Right renal cortex interstitium (tissue), 3 donors: Measurements from ENCODE around the gene NDUFA13. TPM values are rescaled to one million over a fixed set of nuclear protein-coding genes. Genes with fewer than 3 reads are reported as not detected.

Experiments
- DNase-seq, 3 donors: peaks; one replicate each; pipeline ENCODE4 v3.0.0-alpha.2; 2013; ENCODE audit warnings: low read depth in 3 of 3, low spot score in 2 of 3
- polyA plus RNA-seq, 3 donors: library from polyadenylated mRNA; unstranded; fragments of 120-200 nt; gene quantifications; one replicate each; pipeline ENCODE4 v1.2.1, GENCODE V29; 2013; ENCODE audit not compliant: insufficient read length in 3 of 3

The NDUFA13 gene
- polyA plus RNA-seq, 3 donors: 262 to 308 (median 285) TPM

DNA sequence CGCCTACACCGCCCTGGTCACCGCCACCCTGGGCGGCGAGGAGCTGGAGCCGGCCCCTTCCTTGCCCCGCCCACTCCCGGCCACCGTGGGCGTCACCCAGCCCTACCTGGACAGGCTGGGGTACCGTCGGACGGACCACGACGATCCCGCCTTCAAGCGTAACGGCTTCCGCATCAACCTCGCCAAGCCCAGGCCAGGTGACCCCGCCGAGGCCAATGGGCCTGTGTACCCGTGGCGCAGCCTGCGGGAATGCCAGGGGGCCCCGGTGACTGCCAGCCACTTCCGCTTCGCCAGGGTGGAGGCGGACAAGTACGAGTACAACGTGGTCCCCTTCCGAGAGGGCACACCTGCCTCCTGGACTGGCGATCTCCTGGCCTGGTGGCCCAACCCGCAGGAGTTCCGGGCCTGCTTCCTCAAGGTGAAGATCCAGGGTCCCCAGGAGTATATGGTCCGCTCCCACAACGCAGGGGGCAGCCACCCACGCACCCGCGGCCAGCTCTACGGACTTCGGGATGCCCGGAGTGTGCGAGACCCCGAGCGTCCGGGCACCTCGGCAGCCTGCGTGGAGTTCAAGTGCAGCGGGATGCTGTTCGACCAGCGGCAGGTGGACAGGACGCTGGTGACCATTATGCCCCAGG lies 29.0 kb downstream of the NDUFA13 start:
- DNase-seq: no peak

DNA sequence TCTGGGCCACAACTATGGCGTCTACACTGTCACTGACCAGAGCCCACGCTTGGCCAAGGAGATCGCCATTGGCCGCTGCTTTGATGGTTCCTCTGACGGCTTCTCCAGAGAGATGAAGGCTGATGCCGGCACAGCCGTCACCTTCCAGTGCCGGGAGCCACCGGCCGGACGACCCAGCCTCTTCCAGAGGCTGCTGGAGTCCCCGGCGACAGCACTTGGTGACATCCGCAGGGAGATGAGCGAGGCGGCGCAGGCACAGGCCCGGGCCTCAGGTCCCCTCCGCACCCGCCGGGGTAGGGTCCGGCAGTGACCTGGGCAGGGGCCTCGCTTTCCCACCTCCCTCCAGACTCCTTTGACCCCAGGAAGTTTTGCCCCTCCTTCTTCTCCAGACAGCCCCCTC lies 29.7 kb downstream of the NDUFA13 start:
- no peak for DNase-seq

DNA sequence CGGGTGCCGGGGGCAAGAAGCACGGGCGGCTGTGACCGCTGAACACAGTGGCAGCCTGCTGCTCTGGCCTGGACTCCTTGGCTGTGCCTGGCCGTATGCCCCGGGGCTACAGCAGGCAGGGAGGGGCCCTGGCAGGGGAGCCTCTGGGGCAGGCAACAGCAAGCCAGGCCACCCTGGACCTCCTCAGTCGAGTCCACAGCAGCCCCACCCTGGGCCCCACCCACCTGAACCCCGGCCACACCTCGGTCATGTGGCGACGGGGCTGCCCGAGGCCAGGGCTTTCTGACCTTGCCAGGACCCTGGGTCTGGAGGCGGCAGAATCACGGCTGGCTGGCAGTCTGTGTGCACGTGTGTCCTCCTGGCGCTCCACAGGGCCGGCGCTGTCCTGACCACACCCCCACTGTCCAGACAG lies 30.7 kb downstream of the NDUFA13 start:
- DNase-seq: no peak

DNA sequence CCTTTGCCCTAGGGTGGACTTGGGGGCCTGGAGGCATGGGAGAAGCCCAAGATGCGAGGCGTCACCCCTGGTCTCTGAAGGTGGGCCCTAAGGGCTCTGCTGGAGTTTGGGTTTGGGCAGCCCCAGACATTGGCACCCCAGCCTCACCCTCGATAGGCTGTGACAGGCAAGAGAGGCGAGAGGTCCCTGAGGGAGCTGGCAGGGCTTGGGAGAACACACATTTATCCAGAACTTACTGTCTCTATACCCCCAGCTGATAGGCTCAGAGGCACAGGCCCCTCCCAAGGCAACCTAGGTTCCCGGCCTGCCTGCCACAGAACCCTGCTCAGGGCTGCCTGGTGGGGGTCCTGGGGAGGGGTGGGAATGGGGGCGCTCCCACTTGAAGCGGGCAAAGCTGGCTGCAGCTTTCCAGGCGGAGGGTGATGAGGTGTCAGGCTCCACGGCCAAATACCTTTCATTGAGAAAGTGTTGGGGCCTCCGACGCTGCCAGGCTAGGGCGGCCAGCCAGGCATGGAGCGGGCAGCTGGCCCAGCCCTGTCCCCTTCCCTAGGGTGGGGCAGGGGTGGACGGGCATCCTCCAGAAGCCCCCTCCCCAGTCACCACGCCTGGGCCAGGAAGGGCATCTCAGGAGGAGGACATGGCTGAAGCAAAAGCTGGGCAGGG lies 31.8 kb downstream of the NDUFA13 start:
- no peak for DNase-seq

DNA sequence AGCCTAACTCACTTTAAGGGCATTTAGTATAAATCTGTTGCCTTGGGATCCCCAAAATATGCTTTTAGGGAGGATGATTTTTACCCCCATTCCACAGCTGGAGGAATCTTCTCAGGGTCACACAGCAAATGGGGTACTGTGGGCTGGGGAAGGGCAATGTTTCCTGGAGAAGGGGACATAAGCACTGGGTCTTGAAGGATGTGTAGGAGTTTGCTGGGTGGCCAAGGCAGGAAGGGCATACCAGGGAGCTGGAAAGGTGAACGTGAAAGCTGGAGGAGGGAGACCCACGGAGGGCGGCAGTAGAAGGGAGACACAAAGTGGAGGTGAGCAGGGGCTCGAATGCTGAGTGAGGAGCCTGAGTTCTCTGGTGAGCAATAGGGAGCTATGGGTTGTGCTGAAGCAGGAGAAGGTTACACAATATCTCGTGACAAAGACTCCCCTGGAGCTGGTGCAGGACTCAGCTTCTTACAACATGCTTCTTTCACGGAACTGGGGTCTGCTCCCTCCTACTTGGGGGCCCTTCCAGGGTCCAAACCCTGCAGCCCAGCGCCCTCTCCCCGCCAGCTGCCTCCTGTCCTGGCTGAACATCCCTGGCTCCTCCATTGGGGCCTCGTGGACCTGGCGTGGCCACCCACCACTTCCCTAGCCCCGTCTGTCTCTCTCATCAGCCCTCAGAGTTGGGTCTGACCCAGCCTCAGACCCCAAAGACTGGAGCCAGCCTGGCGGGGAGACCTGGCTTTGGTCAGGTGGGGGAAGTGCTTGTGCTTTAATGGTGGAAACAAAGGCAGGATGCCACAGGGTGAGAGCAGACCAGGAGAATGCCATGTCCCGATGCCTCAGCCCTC lies 33.1 kb downstream of the NDUFA13 start:
- DNase-seq: no peak

DNA sequence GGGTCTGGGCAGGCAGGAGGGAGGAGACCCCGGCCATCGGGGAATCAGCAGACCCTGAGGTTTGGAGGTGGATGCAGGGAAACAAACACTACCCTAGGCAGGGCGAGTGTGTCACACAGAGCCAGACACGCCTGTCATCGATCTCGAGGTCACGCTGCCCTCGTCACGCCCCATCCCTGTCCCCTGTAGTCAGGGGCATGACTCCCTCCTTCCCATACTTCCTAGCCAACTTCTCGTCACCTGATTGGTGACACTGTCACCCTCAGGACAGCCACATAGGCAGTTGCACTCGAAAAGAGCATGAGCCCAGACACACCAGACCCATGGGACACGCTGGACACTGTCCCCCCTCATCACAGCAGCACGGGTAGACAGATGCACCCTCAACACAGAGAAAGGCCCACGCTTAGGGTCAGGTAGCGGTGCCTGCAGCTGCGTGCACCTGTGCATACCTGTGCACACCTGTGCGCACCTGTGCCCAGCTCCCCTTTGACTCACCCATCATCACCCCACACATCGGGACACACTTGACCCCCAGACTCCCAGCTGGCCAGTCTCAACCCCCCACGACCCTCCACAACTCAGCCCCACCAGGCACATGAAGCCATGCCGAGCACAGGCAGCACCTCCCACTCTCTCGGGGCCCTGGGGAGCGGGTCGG lies 33.9 kb downstream of the NDUFA13 start:
- DNase-seq: no peak

DNA sequence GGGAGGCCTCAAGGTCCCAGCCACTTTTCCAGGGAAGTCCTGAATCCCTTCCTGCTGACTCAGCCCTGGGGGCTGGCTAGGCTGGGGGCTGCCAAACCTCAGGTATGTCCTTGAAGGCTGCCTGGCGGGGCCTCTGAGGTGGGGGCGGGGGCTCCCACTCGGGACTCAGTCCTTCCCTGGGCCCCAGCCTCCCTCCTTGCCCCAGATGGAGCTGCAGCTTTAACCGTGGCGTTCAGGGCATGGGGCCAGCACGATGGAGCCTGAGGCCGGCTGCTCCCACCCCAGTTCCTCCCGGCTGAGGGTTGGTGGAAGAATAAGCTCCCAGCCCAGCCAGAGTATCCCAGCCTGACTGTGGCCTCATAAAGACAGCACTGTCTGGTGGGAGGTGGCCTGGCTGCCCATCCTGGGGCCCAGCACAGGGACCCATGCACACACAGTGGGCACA lies 34.5 kb downstream of the NDUFA13 start:
- DNase-seq: no peak

DNA sequence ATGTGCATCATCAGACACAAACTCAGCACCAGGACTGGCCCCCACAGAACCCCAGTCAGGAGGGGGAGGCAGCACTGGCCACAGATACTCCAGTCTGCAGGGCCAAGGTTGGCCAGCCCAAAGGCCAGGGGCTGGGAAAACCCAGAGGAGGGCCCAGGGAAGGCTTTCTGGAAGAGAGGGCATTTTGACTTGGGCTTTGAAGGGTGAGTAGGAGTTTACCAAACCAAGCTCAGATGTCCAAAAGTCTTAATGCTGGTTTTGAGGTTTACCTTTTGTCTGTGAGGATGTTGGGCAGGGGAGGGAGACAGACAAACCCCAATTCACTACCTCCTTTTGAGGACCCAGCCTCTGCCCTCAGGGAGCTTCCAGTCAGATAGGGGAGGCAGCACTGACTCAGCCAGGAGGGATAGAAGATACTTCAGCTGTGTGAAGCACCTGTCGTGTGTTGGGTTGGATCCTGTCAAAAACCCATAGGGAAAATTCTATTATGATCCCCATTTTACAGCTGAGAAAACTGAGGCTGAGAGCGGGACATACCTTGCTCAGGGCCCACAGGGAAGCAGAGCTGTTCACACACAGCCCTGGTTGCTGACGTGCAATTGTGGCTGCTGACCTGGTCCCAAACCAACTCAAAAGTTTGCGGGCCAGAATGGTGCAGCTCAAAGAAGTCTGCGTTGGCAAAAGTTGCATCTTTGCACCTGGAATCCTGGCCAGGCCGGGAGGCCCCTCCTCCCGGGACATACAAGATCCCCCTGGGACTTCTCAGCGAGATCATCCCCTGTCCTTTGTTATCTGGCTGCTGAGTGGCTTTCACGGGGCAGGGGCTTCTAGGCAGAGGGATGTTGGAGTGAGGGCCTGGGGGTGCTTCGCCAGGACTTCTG lies 35.2 kb downstream of the NDUFA13 start:
- no peak for DNase-seq

DNA sequence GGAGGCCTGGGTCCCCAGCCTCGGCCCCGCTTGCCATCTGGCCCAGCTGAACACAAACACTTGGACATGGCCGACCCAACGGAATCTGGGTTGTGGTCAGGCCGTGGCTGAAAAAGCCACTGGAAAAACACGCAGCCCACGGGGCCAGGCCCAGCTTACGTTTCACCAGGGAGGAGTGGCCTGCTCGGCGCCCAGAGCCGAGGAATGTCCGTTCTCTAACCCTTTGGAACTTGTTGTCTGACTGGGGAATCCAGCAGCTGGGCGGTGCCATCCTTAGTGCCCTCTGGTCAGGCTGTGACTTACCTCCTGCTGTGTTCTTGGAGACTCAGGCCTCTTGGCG lies 35.8 kb downstream of the NDUFA13 start:
- no peak for DNase-seq

DNA sequence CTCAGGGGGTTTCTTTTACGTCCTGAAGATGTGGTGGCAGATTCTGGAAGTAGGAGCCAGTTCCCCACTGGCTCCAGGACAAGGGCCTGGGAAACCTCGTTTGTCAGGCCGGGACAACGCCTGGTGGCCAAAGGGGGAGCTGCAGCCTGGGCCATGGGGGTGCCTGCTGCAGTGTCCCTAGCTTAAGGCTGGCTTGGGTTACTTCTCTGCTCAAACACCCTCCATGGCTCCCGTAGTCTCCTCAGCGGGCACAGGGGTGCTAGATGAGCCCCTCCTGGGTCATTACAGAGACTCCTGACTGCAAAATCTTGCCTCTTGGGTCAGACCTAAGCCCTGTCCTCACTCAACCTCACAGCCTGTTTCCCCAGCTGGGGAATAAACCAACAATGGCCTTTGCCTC lies 36.8 kb downstream of the NDUFA13 start:
- DNase-seq: no peak

DNA sequence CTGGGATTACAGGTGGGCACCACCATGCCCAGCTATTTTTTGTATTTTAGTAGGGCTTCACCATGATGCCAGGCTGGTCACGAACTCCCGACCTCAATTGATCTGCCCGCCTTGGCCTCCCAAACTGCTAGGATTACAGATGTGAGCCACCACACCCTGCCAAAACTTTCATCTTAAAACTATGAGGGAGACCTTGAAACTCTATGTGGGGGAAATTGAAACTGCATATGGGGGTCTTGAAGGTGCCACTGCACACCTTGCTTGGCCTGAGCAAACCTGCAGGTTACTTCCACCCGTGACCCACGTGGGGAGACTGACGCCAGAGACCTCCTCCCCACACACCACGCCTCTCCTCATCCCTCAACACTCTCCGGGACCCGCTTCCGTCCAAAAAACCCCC lies 37.6 kb downstream of the NDUFA13 start:
- DNase-seq: no peak

DNA sequence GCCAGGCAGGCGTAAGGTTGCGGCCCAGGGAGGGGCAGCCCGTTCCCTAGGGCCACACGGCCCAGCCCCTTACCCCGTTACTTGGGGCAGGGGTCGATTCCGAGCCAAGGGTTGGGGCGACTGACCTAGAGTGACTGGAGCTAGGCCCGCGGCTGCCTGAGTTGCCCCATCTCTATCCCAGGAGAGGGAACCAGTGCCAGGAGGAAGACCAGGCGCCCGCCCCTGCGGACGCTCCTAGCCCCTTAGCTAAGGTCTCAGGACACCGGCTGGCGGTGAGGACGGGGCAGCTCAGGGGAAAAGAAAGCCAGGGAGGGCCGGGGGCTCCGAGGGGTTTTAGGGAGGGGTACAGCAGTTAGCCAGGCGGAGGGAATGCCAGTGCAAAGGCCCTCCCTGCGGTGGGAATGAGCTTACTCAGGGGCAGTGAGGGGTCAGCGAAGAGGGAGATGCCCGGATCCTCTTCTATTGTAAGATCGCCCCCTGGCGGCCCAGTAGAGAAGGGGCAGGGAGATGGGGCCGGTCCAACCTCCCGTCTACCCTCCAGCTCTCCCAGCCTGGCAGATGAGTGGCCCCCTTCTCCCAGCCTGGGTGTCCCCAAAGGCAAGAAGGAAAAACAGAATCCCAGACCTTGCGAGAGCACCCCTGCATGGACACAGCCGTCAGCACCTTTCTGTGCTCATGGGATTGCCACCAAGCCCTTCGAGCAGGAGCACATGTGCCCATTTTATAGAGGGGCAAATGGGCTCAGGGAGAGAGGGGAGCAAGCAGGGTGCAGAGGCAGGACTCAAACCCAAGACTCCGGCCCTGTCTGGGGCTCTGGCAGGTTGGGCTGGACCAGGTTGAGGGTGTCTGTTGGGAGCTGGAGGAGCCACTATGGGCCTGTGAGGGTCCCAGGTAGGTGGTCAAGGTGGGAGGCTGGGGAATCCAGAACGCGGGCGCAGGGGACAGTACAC lies 38.3 kb downstream of the NDUFA13 start:
- DNase-seq: no peak

DNA sequence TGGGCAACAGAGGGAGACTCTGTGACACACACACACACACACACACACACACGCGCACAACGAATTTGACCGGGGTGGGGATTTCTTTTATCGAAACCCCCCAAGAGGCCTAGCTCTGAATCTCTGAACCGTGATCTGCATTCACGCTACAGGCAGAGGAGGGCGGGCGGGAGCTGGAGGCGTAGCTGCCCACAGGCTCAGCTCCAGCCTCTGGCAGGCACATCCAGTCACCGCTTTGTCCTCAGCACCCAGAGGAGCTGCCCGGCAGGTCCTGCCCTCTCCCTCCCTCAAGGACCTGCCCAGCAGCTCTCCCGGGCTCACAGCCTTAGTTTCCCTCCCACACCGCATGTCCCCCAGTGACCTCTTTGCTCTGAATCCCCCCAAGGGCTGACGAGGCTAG lies 42.0 kb downstream of the NDUFA13 start:
- no peak for DNase-seq

DNA sequence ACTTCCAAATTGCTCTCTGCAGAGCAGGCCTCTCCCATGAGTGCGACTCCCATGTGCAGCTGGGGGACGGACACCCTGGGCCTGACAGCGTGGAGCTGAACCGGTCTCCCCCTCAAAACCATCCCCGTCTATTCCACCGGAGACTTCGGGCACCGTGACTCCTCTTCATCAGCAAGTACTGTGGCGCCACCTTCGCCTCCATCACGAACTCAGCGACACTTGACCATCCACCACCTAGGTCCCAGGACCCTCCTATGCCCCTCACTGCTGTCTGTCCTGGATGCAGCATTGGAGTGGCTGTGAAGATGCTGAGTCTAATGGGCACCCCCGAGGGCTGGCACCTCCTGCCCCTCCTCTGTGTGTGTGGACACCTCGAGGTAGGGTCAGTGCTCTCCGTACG lies 42.6 kb downstream of the NDUFA13 start:
- no peak for DNase-seq

DNA sequence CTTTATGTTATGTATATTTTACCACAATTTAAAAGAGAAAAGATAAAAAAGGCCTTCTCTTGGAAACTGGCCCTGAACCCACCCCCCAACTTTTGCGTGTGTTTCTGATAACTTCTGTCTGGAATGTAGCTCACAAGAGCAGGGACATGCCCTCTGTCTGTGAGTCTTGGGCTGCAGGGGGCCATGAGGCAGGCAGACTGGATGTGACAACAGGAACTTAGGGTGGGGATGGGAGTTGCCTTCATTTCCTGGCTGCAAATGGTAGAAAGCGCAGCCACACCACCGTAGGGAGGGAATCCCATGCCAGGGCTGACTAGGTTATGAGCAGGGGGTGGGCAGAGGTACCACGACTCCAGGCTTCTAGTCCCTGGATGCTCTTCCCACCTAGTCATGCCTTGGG lies 43.9 kb downstream of the NDUFA13 start:
- no peak for DNase-seq

DNA sequence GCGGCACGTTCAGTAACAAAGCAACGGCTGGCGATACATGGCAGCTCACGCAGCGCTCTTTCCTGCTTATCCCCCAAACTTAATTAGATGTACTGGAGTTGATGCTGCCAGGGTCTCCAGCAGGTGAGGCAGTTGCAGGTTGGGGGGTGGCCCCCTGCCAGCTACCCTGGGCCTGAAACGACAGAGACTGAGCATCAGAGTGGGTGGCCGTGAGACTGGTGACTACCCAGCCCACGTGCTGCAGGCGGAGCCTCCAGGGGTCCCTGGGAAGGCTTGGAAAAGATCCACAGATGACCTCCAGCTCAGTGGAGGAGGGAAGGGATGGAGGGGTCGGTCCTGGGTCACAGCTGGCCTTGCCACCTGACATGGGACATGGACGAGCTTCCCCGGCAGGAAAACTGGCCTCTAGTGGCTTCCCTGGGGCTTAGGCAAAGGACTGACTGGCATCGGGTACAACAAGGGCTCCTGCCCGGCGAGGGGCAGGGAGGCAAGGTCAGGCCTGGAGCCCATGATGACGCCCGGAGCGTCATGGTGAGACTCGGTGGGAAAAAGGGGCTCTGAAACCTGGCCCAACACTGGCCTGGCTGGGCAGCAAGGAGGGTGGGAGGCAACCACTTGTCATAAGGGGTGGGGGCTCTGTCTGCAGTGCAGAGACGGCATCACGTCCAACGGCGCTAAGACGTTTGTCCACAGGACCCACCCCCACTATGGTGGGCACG lies 46.1 kb downstream of the NDUFA13 start:
- DNase-seq: no peak

DNA sequence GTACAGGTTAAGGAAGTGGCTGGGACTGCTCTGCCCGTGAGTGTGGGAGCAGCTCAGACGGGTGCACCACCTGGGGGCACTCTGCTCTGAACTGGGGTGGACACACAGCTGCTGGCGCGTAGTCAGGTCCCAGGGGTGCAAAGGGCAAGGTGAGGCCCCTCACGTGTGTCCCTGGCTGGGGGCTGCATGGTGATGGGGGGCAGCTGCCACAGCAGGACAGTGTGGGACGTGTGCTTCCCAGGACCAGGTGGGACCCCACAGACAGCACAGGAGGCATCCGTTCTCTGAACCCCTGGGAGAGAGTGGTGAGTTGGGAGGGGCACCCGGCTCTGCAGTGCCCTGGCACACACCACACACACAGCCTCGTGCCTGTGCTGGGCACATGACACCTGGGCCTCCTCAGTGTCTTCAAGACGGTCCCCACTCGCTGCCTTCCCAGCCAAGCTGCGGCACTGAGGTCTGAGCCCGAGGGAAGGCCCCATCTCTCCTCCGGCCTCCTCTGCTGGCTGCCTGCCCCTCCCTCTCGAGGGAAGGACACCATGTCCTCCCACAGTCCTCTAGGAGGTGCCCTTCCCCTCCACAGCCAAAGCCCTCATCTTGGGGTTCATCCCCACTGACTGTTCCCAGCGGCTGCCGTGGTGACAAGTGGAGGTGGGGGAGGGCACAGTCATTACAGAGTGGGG lies 46.8 kb downstream of the NDUFA13 start:
- DNase-seq: no peak

DNA sequence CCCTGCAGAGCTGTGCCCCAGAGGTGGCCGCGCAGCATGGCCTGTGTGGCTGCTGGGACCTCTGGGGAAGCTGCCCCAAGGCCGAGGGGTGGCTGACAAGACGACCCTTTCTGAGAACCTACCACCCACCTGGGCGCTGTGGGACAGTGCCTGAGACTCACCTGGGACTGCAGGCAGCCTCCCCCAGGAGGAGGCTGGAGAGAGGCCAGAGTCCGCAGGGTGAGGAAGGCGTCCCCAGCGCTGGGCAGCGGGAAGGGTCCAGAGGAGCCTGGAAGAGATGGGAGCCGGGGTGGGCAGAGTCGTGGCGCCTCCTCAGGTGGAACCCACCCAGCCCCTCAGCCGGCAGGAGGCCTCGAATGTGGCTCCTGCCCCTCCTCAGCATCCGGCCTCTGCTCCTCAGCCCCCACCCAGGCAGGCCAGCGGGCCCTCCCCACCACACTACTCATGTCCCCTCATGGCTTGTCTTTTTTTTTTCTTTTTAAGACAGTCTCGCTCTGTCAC lies 47.4 kb downstream of the NDUFA13 start:
- no peak for DNase-seq
